ENCODE results near the gene SLC24A3.

DNA sequence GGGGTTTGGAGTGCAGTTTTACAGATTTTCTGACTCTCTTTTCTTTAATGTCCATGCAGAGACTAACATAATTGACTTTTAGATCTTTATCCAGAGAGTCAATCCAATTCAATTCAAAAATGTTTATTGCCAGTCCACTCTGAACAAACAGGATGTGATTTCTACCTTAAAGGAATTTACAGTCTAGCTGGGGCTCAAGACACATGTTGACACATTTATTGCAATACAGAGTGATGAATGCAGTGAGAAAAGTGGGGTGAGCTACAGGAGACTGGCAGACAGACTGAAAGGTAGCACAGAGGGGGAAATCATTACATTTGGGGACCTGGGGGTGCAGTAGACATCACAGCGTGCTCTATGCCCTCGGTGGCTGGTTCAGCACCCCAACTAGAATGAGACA lies 193.9 kb downstream of the SLC24A3 start:
- TF ChIP-seq EZH2 (IDR thresholded peaks at IDR 0.05; ENCODE audit: low read depth, unreplicated experiment) (no peak), EZH2phosphoT487 (IDR thresholded peaks at IDR 0.05; ENCODE audit: unreplicated experiment) (no peak), CREB1 (CRISPR knock-in tag; IDR thresholded peaks at IDR 0.05; ENCODE audit: low read depth) (no peak), POLR2AphosphoS5 (IDR thresholded peaks at IDR 0.05; ENCODE audit: low read depth) (no peak), JUNB (IDR thresholded peaks at IDR 0.05; ENCODE audit: unreplicated experiment) (no peak), NANOG (IDR thresholded peaks at IDR 0.05; ENCODE audit: borderline replicate concordance) (no peak), ZNF114 (CRISPR knock-in tag; IDR thresholded peaks at IDR 0.05) (no peak)
- TF ChIP-seq, protein P1, sequence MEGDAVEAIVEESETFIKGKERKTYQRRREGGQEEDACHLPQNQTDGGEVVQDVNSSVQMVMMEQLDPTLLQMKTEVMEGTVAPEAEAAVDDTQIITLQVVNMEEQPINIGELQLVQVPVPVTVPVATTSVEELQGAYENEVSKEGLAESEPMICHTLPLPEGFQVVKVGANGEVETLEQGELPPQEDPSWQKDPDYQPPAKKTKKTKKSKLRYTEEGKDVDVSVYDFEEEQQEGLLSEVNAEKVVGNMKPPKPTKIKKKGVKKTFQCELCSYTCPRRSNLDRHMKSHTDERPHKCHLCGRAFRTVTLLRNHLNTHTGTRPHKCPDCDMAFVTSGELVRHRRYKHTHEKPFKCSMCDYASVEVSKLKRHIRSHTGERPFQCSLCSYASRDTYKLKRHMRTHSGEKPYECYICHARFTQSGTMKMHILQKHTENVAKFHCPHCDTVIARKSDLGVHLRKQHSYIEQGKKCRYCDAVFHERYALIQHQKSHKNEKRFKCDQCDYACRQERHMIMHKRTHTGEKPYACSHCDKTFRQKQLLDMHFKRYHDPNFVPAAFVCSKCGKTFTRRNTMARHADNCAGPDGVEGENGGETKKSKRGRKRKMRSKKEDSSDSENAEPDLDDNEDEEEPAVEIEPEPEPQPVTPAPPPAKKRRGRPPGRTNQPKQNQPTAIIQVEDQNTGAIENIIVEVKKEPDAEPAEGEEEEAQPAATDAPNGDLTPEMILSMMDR (conservative IDR thresholded peaks at IDR 0.05; ENCODE audit: low read depth in 2 of 2) = no peak
- TF ChIP-seq, protein P2, sequence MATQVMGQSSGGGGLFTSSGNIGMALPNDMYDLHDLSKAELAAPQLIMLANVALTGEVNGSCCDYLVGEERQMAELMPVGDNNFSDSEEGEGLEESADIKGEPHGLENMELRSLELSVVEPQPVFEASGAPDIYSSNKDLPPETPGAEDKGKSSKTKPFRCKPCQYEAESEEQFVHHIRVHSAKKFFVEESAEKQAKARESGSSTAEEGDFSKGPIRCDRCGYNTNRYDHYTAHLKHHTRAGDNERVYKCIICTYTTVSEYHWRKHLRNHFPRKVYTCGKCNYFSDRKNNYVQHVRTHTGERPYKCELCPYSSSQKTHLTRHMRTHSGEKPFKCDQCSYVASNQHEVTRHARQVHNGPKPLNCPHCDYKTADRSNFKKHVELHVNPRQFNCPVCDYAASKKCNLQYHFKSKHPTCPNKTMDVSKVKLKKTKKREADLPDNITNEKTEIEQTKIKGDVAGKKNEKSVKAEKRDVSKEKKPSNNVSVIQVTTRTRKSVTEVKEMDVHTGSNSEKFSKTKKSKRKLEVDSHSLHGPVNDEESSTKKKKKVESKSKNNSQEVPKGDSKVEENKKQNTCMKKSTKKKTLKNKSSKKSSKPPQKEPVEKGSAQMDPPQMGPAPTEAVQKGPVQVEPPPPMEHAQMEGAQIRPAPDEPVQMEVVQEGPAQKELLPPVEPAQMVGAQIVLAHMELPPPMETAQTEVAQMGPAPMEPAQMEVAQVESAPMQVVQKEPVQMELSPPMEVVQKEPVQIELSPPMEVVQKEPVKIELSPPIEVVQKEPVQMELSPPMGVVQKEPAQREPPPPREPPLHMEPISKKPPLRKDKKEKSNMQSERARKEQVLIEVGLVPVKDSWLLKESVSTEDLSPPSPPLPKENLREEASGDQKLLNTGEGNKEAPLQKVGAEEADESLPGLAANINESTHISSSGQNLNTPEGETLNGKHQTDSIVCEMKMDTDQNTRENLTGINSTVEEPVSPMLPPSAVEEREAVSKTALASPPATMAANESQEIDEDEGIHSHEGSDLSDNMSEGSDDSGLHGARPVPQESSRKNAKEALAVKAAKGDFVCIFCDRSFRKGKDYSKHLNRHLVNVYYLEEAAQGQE (IDR thresholded peaks at IDR 0.05; ENCODE audit: unreplicated experiment) = no peak
- TF ChIP-seq, protein P3, sequence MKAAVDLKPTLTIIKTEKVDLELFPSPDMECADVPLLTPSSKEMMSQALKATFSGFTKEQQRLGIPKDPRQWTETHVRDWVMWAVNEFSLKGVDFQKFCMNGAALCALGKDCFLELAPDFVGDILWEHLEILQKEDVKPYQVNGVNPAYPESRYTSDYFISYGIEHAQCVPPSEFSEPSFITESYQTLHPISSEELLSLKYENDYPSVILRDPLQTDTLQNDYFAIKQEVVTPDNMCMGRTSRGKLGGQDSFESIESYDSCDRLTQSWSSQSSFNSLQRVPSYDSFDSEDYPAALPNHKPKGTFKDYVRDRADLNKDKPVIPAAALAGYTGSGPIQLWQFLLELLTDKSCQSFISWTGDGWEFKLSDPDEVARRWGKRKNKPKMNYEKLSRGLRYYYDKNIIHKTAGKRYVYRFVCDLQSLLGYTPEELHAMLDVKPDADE (IDR thresholded peaks at IDR 0.05) = no peak
- TF ChIP-seq, protein P4, sequence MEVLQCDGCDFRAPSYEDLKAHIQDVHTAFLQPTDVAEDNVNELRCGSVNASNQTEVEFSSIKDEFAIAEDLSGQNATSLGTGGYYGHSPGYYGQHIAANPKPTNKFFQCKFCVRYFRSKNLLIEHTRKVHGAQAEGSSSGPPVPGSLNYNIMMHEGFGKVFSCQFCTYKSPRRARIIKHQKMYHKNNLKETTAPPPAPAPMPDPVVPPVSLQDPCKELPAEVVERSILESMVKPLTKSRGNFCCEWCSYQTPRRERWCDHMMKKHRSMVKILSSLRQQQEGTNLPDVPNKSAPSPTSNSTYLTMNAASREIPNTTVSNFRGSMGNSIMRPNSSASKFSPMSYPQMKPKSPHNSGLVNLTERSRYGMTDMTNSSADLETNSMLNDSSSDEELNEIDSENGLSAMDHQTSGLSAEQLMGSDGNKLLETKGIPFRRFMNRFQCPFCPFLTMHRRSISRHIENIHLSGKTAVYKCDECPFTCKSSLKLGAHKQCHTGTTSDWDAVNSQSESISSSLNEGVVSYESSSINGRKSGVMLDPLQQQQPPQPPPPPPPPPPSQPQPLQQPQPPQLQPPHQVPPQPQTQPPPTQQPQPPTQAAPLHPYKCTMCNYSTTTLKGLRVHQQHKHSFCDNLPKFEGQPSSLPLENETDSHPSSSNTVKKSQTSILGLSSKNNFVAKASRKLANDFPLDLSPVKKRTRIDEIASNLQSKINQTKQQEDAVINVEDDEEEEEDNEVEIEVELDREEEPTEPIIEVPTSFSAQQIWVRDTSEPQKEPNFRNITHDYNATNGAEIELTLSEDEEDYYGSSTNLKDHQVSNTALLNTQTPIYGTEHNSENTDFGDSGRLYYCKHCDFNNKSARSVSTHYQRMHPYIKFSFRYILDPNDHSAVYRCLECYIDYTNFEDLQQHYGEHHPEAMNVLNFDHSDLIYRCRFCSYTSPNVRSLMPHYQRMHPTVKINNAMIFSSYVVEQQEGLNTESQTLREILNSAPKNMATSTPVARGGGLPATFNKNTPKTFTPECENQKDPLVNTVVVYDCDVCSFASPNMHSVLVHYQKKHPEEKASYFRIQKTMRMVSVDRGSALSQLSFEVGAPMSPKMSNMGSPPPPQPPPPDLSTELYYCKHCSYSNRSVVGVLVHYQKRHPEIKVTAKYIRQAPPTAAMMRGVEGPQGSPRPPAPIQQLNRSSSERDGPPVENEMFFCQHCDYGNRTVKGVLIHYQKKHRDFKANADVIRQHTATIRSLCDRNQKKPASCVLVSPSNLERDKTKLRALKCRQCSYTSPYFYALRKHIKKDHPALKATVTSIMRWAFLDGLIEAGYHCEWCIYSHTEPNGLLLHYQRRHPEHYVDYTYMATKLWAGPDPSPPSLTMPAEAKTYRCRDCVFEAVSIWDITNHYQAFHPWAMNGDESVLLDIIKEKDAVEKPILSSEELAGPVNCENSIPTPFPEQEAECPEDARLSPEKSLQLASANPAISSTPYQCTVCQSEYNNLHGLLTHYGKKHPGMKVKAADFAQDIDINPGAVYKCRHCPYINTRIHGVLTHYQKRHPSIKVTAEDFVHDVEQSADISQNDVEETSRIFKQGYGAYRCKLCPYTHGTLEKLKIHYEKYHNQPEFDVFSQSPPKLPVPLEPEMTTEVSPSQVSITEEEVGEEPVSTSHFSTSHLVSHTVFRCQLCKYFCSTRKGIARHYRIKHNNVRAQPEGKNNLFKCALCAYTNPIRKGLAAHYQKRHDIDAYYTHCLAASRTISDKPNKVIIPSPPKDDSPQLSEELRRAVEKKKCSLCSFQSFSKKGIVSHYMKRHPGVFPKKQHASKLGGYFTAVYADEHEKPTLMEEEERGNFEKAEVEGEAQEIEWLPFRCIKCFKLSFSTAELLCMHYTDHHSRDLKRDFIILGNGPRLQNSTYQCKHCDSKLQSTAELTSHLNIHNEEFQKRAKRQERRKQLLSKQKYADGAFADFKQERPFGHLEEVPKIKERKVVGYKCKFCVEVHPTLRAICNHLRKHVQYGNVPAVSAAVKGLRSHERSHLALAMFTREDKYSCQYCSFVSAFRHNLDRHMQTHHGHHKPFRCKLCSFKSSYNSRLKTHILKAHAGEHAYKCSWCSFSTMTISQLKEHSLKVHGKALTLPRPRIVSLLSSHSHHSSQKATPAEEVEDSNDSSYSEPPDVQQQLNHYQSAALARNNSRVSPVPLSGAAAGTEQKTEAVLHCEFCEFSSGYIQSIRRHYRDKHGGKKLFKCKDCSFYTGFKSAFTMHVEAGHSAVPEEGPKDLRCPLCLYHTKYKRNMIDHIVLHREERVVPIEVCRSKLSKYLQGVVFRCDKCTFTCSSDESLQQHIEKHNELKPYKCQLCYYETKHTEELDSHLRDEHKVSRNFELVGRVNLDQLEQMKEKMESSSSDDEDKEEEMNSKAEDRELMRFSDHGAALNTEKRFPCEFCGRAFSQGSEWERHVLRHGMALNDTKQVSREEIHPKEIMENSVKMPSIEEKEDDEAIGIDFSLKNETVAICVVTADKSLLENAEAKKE (CRISPR knock-in tag; IDR thresholded peaks at IDR 0.05) = no peak
